HEK293 (cell line): ENCODE data around the gene SLC9C2.

Experiments
- CTCF ChIA-PET: fragments of 350-600 bp; formaldehyde crosslinking; extraction: SDS; loops from one replicate; lab custom pipeline; 2021; ENCODE audit warnings: antibody characterized with exemption; lab: Yijun Ruan, JAX
- POLR2A ChIA-PET: fragments of 300-600 bp; formaldehyde crosslinking; extraction: SDS; loops from one replicate; lab custom pipeline; 2020; ENCODE audit warnings: antibody characterized with exemption, inconsistent platforms; lab: Yijun Ruan, JAX
- H3K27ac ChIP-seq: fragments of 200-500 bp; sonication (Bioruptor generic); 2 replicates; pipeline ENCODE4 v1.5.1; 2014; ENCODE audit warnings: low read depth, low read length, control low read depth, inconsistent platforms; ENCODE audit errors: extremely low read depth
- H3K36me3 ChIP-seq, 2 experiments: fragments of 200-500 bp in 1 of 2; sonication (Bioruptor generic) in 1 of 2; 1 replicate in 1 of 2; 2 replicates in 1 of 2; pipeline ENCODE4 v1.5.1; 2014 to 2017; ENCODE audit warnings: inconsistent platforms in 2 of 2, low read length in 2 of 2; ENCODE audit not compliant: control insufficient read depth in 2 of 2, insufficient read depth in 1 of 2
- H3K4me1 ChIP-seq: fragments of 200-500 bp; sonication (Bioruptor generic); 2 replicates; pipeline ENCODE4 v1.5.1; 2014; ENCODE audit warnings: mild to moderate bottlenecking, low read length, inconsistent platforms; ENCODE audit not compliant: control insufficient read depth, insufficient read depth
- H3K4me3 ChIP-seq: 2 replicates; pipeline ENCODE4 v1.5.1; 2011; ENCODE audit warnings: low read depth, mild to moderate bottlenecking, control low read depth, low read length, moderate library complexity
- H3K9me3 ChIP-seq: fragments of 200-500 bp; sonication (Bioruptor generic); 2 replicates; pipeline ENCODE4 v1.5.1; 2014; ENCODE audit warnings: low read depth, low read length, inconsistent platforms; ENCODE audit not compliant: control insufficient read depth, insufficient read depth
- FEZF1 ChIP-seq: fragments of 450-650 bp; formaldehyde crosslinking; IDR thresholded peaks from 2 replicates; pipeline ENCODE4 v1.5.1; 2016; ENCODE audit warnings: missing biosample characterization, missing genetic modification characterization
- KLF9 ChIP-seq: fragments of 450-650 bp; formaldehyde crosslinking; IDR thresholded peaks from 2 replicates; pipeline ENCODE4 v1.5.1; 2016; ENCODE audit warnings: missing biosample characterization, missing genetic modification characterization, low read depth
- REPIN1 ChIP-seq: fragments of 450-650 bp; formaldehyde crosslinking; IDR thresholded peaks from 2 replicates; pipeline ENCODE4 v1.5.1; 2017; ENCODE audit warnings: missing biosample characterization, missing genetic modification characterization, low read depth
- ZNF155 ChIP-seq: fragments of 450-650 bp; formaldehyde crosslinking; IDR thresholded peaks from 2 replicates; pipeline ENCODE4 v1.5.1; 2016; ENCODE audit warnings: missing biosample characterization, missing genetic modification characterization
- ZNF202 ChIP-seq: fragments of 450-650 bp; formaldehyde crosslinking; IDR thresholded peaks from 2 replicates; pipeline ENCODE4 v1.5.1; 2016; ENCODE audit warnings: missing biosample characterization, missing genetic modification characterization, borderline replicate concordance
- ZNF214 ChIP-seq: fragments of 450-650 bp; formaldehyde crosslinking; IDR thresholded peaks from 2 replicates; pipeline ENCODE4 v1.5.1; 2017; ENCODE audit warnings: missing biosample characterization, mild to moderate bottlenecking, missing genetic modification characterization, borderline replicate concordance
- ZNF302 ChIP-seq: fragments of 450-650 bp; formaldehyde crosslinking; IDR thresholded peaks from 2 replicates; pipeline ENCODE4 v1.5.1; 2016; ENCODE audit warnings: missing biosample characterization, missing genetic modification characterization, low read depth
- ZNF341 ChIP-seq: fragments of 450-650 bp; formaldehyde crosslinking; IDR thresholded peaks from 2 replicates; pipeline ENCODE4; 2016; ENCODE audit warnings: low read depth, missing biosample characterization, missing genetic modification characterization
- ZNF366 ChIP-seq: fragments of 450-650 bp; formaldehyde crosslinking; conservative IDR thresholded peaks from 2 replicates; pipeline ENCODE4 v1.5.1; 2016; ENCODE audit warnings: missing biosample characterization, missing genetic modification characterization
- ZNF37A ChIP-seq: fragments of 450-650 bp; IDR thresholded peaks from 2 replicates; pipeline ENCODE4 v1.5.1; 2018; ENCODE audit warnings: missing biosample characterization, missing genetic modification characterization
- ZNF530 ChIP-seq: fragments of 450-650 bp; formaldehyde crosslinking; IDR thresholded peaks from 2 replicates; pipeline ENCODE4 v1.5.1; 2016; ENCODE audit warnings: low read depth, missing biosample characterization, missing genetic modification characterization
- ZNF560 ChIP-seq: fragments of 450-650 bp; formaldehyde crosslinking; IDR thresholded peaks from 2 replicates; pipeline ENCODE4 v1.5.1; 2017; ENCODE audit warnings: missing biosample characterization, missing genetic modification characterization, borderline replicate concordance
- ZNF571 ChIP-seq: fragments of 450-650 bp; formaldehyde crosslinking; IDR thresholded peaks from 2 replicates; pipeline ENCODE4 v1.5.0; 2017; ENCODE audit warnings: missing biosample characterization, missing genetic modification characterization
- ZNF626 ChIP-seq: fragments of 450-650 bp; sonication (Bioruptor Pico); formaldehyde crosslinking; IDR thresholded peaks from 2 replicates; pipeline ENCODE4 v1.5.1; 2018; ENCODE audit warnings: missing biosample characterization, missing genetic modification characterization, inconsistent platforms
- ZNF629 ChIP-seq: fragments of 450-650 bp; formaldehyde crosslinking; IDR thresholded peaks from 2 replicates; pipeline ENCODE4 v1.5.1; 2017; ENCODE audit warnings: missing biosample characterization, missing genetic modification characterization
- ZNF791 ChIP-seq: fragments of 450-650 bp; formaldehyde crosslinking; IDR thresholded peaks from 2 replicates; pipeline ENCODE4 v1.5.1; 2016; ENCODE audit warnings: missing biosample characterization, missing genetic modification characterization
- ZNF792 ChIP-seq: fragments of 450-650 bp; formaldehyde crosslinking; IDR thresholded peaks from 2 replicates; pipeline ENCODE4 v1.5.1; 2016; ENCODE audit warnings: missing biosample characterization, missing genetic modification characterization
- TF ChIP-seq, protein P1 (sequence below): fragments of 450-650 bp; formaldehyde crosslinking; conservative IDR thresholded peaks from 2 replicates; pipeline ENCODE4 v1.5.1; 2016; ENCODE audit warnings: low read depth, missing biosample characterization, missing genetic modification characterization
- TF ChIP-seq, protein P2 (sequence below): fragments of 450-650 bp; formaldehyde crosslinking; IDR thresholded peaks from 2 replicates; pipeline ENCODE4 v1.5.1; 2017; ENCODE audit warnings: missing biosample characterization, missing genetic modification characterization
- TF ChIP-seq, protein P3 (sequence below): sonication (generic); formaldehyde crosslinking; IDR thresholded peaks from 2 replicates; pipeline ENCODE4 v1.8.1; 2022; ENCODE audit warnings: mild to moderate bottlenecking, moderate library complexity, missing genetic modification reagents
- TF ChIP-seq, protein P4 (sequence below): fragments of 450-650 bp; formaldehyde crosslinking; IDR thresholded peaks from 2 replicates; pipeline ENCODE4 v1.5.1; 2016; ENCODE audit warnings: missing biosample characterization, missing genetic modification characterization
- TF ChIP-seq, protein P5 (sequence below): fragments of 450-650 bp; formaldehyde crosslinking; IDR thresholded peaks from 2 replicates; pipeline ENCODE4 v1.5.1; 2016; ENCODE audit warnings: missing biosample characterization, missing genetic modification characterization, borderline replicate concordance
- TF ChIP-seq, protein P6 (sequence below): fragments of 450-650 bp; formaldehyde crosslinking; IDR thresholded peaks from 2 replicates; pipeline ENCODE4 v1.5.1; 2016; ENCODE audit warnings: missing biosample characterization, missing genetic modification characterization

Gene SLC9C2

DNA sequence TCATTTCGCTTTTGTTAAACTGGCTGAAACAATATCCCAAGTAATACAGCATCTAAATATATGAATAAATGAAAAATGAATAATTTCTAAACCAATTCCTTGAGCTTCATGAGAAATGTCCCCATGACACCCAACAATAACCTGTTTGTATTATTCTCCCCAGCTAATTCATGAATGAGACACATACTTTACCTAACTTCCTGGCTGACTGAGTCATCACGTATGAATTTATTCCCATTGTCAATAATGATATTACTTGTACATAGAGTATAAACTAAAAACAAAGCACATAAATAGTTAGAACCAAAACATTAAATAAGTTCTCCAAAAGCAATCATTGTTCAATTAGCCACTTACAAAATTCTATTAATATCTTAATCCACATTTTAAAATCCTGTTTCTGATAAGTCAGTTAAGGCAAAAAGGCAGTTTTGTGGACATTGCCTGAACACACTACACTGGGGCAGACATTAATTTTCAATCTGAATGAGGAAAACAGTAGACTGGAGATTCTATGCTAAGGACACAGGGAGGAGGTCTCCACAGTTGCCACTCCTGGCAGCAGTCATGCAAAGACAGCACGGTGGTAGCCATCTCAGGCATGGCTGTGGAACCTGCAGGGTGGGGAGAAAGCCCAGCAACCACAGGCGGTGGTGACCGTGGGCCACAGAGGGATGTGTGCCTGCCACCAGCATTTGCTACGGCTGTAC lies 48.2 kb downstream of the SLC9C2 start:
- CTCF ChIA-PET: interaction anchor here (0.6 kb wide), 1 partner anchor 1444 kb away, joined by 5 read pairs; no protein-coding TSS in a partner anchor
- no peaks in the 10 kb centered on the region for H3K36me3 ChIP-seq
- H3K4me3 ChIP-seq: no peak overlapping the region
- H3K4me1 ChIP-seq: no peaks in the 10 kb centered on the region
- no peak overlapping the region for H3K27ac ChIP-seq
- POLR2A ChIA-PET: interaction anchor here (0.6 kb wide), 1 partner anchor 10 kb away, joined by 5 read pairs; no protein-coding TSS in a partner anchor
- TF ChIP-seq ZNF214 (tag by site-specific recombination) (no peak), ZNF530 (tag by site-specific recombination) (no peak), FEZF1 (no peak), ZNF626 (no peak), ZNF366 (no peak), ZNF302 (tag by site-specific recombination) (no peak), ZNF37A (tag by site-specific recombination) (no peak), REPIN1 (tag by site-specific recombination) (no peak), ZNF571 (tag by site-specific recombination) (no peak)
- TF ChIP-seq, protein P1, sequence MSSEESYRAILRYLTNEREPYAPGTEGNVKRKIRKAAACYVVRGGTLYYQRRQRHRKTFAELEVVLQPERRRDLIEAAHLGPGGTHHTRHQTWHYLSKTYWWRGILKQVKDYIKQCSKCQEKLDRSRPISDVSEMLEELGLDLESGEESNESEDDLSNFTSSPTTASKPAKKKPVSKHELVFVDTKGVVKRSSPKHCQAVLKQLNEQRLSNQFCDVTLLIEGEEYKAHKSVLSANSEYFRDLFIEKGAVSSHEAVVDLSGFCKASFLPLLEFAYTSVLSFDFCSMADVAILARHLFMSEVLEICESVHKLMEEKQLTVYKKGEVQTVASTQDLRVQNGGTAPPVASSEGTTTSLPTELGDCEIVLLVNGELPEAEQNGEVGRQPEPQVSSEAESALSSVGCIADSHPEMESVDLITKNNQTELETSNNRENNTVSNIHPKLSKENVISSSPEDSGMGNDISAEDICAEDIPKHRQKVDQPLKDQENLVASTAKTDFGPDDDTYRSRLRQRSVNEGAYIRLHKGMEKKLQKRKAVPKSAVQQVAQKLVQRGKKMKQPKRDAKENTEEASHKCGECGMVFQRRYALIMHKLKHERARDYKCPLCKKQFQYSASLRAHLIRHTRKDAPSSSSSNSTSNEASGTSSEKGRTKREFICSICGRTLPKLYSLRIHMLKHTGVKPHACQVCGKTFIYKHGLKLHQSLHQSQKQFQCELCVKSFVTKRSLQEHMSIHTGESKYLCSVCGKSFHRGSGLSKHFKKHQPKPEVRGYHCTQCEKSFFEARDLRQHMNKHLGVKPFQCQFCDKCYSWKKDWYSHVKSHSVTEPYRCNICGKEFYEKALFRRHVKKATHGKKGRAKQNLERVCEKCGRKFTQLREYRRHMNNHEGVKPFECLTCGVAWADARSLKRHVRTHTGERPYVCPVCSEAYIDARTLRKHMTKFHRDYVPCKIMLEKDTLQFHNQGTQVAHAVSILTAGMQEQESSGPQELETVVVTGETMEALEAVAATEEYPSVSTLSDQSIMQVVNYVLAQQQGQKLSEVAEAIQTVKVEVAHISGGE (tag by site-specific recombination): no peak
- TF ChIP-seq, protein P2, sequence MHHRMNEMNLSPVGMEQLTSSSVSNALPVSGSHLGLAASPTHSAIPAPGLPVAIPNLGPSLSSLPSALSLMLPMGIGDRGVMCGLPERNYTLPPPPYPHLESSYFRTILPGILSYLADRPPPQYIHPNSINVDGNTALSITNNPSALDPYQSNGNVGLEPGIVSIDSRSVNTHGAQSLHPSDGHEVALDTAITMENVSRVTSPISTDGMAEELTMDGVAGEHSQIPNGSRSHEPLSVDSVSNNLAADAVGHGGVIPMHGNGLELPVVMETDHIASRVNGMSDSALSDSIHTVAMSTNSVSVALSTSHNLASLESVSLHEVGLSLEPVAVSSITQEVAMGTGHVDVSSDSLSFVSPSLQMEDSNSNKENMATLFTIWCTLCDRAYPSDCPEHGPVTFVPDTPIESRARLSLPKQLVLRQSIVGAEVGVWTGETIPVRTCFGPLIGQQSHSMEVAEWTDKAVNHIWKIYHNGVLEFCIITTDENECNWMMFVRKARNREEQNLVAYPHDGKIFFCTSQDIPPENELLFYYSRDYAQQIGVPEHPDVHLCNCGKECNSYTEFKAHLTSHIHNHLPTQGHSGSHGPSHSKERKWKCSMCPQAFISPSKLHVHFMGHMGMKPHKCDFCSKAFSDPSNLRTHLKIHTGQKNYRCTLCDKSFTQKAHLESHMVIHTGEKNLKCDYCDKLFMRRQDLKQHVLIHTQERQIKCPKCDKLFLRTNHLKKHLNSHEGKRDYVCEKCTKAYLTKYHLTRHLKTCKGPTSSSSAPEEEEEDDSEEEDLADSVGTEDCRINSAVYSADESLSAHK (tag by site-specific recombination): no peak
- H3K9me3 ChIP-seq: no peaks in the 10 kb centered on the region

DNA sequence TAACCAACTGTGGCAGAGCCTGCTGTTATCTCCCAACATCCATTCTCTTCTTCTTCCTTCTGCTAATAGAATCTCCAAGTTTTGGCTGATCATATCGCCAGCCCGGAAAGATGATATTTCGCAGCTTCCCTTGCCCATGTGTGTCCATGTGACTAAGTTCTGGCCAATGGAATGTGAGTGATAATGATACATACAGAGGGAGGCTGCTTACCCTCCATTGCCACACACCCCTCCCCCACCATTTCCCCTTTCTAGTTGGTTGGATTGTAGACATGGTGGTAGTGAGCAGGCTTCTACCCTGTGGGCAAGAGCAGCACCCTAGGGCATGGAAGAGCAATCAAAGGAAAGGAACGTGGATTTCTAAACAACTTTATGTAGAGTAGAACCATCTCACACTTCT lies 48.8 kb downstream of the SLC9C2 start:
- ChIA-PET CTCF (interaction anchor here (1.0 kb wide), 1 partner anchor 78 kb away, joined by 3 read pairs; no protein-coding TSS in a partner anchor), POLR2A (no interaction called here)
- no peaks in the 10 kb centered on the region for H3K9me3 ChIP-seq
- no peaks in the 10 kb centered on the region for H3K36me3 ChIP-seq
- H3K4me3 ChIP-seq: no peak overlapping the region
- no peak overlapping the region for H3K27ac ChIP-seq
- no peaks in the 10 kb centered on the region for H3K4me1 ChIP-seq
- TF ChIP-seq, protein P3, sequence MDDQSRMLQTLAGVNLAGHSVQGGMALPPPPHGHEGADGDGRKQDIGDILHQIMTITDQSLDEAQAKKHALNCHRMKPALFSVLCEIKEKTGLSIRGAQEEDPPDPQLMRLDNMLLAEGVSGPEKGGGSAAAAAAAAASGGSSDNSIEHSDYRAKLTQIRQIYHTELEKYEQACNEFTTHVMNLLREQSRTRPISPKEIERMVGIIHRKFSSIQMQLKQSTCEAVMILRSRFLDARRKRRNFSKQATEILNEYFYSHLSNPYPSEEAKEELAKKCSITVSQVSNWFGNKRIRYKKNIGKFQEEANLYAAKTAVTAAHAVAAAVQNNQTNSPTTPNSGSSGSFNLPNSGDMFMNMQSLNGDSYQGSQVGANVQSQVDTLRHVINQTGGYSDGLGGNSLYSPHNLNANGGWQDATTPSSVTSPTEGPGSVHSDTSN (CRISPR knock-in tag): no peak
- TF ChIP-seq ZNF629 (no peak), ZNF155 (no peak), ZNF791 (tag by site-specific recombination) (no peak), ZNF792 (no peak), KLF9 (tag by site-specific recombination) (no peak), ZNF202 (tag by site-specific recombination) (no peak), ZNF341 (tag by site-specific recombination) (no peak), ZNF560 (no peak)
- TF ChIP-seq, protein P4, sequence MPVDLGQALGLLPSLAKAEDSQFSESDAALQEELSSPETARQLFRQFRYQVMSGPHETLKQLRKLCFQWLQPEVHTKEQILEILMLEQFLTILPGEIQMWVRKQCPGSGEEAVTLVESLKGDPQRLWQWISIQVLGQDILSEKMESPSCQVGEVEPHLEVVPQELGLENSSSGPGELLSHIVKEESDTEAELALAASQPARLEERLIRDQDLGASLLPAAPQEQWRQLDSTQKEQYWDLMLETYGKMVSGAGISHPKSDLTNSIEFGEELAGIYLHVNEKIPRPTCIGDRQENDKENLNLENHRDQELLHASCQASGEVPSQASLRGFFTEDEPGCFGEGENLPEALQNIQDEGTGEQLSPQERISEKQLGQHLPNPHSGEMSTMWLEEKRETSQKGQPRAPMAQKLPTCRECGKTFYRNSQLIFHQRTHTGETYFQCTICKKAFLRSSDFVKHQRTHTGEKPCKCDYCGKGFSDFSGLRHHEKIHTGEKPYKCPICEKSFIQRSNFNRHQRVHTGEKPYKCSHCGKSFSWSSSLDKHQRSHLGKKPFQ (tag by site-specific recombination): no peak
- TF ChIP-seq, protein P5, sequence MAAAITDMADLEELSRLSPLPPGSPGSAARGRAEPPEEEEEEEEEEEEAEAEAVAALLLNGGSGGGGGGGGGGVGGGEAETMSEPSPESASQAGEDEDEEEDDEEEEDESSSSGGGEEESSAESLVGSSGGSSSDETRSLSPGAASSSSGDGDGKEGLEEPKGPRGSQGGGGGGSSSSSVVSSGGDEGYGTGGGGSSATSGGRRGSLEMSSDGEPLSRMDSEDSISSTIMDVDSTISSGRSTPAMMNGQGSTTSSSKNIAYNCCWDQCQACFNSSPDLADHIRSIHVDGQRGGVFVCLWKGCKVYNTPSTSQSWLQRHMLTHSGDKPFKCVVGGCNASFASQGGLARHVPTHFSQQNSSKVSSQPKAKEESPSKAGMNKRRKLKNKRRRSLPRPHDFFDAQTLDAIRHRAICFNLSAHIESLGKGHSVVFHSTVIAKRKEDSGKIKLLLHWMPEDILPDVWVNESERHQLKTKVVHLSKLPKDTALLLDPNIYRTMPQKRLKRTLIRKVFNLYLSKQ: no peak
- TF ChIP-seq, protein P6, sequence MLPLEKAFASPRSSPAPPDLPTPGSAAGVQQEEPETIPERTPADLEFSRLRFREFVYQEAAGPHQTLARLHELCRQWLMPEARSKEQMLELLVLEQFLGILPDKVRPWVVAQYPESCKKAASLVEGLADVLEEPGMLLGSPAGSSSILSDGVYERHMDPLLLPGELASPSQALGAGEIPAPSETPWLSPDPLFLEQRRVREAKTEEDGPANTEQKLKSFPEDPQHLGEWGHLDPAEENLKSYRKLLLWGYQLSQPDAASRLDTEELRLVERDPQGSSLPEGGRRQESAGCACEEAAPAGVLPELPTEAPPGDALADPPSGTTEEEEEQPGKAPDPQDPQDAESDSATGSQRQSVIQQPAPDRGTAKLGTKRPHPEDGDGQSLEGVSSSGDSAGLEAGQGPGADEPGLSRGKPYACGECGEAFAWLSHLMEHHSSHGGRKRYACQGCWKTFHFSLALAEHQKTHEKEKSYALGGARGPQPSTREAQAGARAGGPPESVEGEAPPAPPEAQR: no peak
